Measurements from ENCODE around the gene ELFN1.

ELFN1 gene

DNA sequence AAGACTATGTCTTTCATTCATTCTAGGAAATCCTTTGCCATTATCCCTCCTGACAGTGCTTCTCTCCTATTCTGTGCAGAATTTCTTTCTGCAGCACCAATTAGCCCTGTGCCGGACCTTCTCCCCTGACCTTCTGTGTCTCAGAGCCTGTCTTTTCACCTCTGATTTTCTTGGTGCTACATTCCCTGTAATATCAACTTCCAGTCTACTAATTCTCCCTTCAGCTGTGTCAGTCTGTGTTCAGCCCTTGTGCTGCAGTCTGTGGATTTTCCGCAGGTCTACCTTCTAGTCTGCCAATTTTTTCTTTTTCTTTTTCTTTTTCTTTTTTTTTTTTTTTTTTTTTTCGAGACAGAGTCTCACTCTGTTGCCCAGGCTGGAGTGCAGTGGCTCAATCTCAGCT lies 115.8 kb downstream of the ELFN1 start:
- Histone ChIP-seq H3K27ac (ENCODE audit: low read depth in 2 of 2, low read length in 2 of 2) (no peak overlapping the region), H3K4me3 (ENCODE audit: low read length in 2 of 2) (no peak overlapping the region), H3K9me3 (ENCODE audit: control insufficient read depth in 2 of 2, low read length in 2 of 2) (peaks cover 0 to 3% of the 10 kb centered on the region in 2 donors), H3K27me3 (ENCODE audit: control insufficient read depth in 2 of 2, insufficient read depth in 2 of 2, low read length in 2 of 2) (no peaks in the 10 kb centered on the region), H3K9ac (ENCODE audit: low read depth in 1 of 2, low read length in 2 of 2) (no peak overlapping the region), H3K36me3 (ENCODE audit: control insufficient read depth in 2 of 2, insufficient read depth in 2 of 2, low read length in 2 of 2) (no peaks in the 10 kb centered on the region), H3K4me1 (ENCODE audit: control insufficient read depth in 2 of 2, insufficient read depth in 2 of 2, low read length in 2 of 2) (no peaks in the 10 kb centered on the region)

DNA sequence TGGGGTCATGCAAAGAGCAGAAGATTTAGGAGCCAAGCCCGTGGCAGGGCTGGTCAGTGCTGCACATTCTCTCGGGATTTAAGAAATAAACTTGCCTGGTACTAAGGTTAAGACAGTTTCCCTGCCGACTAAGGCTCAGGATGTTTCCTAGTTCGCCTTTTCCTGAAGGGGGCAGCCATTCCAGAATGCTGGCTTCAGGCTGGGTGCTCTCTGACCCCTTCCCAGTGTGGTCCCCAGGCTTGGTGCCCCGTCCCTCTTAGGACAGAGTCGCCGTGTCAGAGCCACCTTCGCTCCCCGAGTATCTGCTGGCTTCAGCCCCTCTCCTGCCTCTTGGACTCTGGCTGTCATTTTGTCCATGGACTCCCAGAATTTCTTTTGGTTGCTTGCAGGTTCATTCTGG lies 117.2 kb downstream of the ELFN1 start:
- H3K4me1 ChIP-seq (ENCODE audit: control insufficient read depth in 2 of 2, insufficient read depth in 2 of 2, low read length in 2 of 2): no peaks in the 10 kb centered on the region
- no peaks in the 10 kb centered on the region for H3K36me3 ChIP-seq (ENCODE audit: control insufficient read depth in 2 of 2, insufficient read depth in 2 of 2, low read length in 2 of 2)
- no peaks in the 10 kb centered on the region for H3K27me3 ChIP-seq (ENCODE audit: control insufficient read depth in 2 of 2, insufficient read depth in 2 of 2, low read length in 2 of 2)
- no peak overlapping the region for H3K4me3 ChIP-seq (ENCODE audit: low read length in 2 of 2)
- H3K9ac ChIP-seq (ENCODE audit: low read depth in 1 of 2, low read length in 2 of 2): no peak overlapping the region
- no peak overlapping the region for H3K27ac ChIP-seq (ENCODE audit: low read depth in 2 of 2, low read length in 2 of 2)
- peaks cover 0 to 3% of the 10 kb centered on the region in 2 donors for H3K9me3 ChIP-seq (ENCODE audit: control insufficient read depth in 2 of 2, low read length in 2 of 2)

DNA sequence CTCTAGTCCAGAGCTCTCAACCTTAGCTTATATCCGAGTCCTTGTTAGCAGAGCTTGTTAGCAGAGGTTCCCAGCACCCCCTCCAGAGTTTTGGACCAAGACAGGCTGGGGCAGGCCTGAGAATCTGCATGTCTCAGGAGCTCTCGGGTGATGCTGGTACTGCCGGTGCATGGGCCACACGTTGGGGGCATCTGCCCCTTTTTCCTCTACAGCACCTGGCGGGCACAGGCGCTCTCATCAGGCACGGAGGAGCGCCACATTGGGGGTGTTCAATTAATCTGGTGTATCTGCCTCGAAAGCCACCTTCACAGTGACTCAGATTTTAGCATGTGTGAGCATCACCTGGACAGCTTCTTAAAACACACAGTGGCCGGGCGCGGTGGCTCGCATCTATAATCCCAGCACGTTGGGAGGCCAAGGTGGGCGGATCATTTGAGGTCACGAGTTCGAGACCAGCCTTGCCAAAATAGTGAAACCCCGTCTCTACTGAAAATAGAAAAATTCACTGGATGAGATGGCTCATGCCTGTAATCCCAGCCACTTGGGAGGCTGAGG lies 117.7 kb downstream of the ELFN1 start:
- H3K4me3 ChIP-seq (ENCODE audit: low read length in 2 of 2): no peak overlapping the region
- H3K9me3 ChIP-seq (ENCODE audit: control insufficient read depth in 2 of 2, low read length in 2 of 2): peaks cover 0 to 3% of the 10 kb centered on the region in 2 donors
- no peak overlapping the region for H3K9ac ChIP-seq (ENCODE audit: low read depth in 1 of 2, low read length in 2 of 2)
- no peaks in the 10 kb centered on the region for H3K36me3 ChIP-seq (ENCODE audit: control insufficient read depth in 2 of 2, insufficient read depth in 2 of 2, low read length in 2 of 2)
- H3K4me1 ChIP-seq (ENCODE audit: control insufficient read depth in 2 of 2, insufficient read depth in 2 of 2, low read length in 2 of 2): no peaks in the 10 kb centered on the region
- H3K27me3 ChIP-seq (ENCODE audit: control insufficient read depth in 2 of 2, insufficient read depth in 2 of 2, low read length in 2 of 2): no peaks in the 10 kb centered on the region
- no peak overlapping the region for H3K27ac ChIP-seq (ENCODE audit: low read depth in 2 of 2, low read length in 2 of 2)

DNA sequence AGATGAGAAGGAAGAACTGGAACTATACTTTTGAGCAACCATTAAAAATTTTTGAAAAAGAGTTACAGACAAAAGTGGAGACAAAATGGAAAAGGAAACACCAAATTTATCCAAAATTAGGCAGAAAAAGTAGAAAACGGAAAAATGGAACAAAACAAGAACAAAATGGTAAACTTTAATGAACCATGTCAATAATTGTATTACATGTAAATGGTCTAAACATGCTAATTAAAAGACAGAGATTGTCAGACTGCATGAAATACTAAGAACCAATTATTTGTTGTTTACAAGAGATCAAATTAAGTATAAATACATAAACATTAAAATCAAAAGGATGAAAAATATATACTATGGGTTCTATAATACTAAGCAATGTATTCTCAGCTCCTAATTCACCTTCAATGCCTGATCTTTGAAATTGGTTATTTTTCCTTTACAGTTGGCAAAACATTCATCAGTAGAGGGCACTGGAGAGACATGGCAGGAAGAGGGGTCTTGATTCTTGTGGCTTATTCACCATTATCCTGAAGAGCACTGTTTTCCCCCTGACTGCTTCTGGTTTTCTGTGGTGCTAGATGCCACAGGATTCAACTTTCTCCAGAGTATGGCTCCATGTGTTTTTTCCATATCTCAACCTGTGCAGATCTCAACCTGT lies 124.9 kb downstream of the ELFN1 start:
- Histone ChIP-seq H3K4me3 (ENCODE audit: low read length in 2 of 2) (no peak overlapping the region), H3K27ac (ENCODE audit: low read depth in 2 of 2, low read length in 2 of 2) (no peak overlapping the region), H3K4me1 (ENCODE audit: control insufficient read depth in 2 of 2, insufficient read depth in 2 of 2, low read length in 2 of 2) (no peaks in the 10 kb centered on the region), H3K9ac (ENCODE audit: low read depth in 1 of 2, low read length in 2 of 2) (no peak overlapping the region), H3K36me3 (ENCODE audit: control insufficient read depth in 2 of 2, insufficient read depth in 2 of 2, low read length in 2 of 2) (no peaks in the 10 kb centered on the region), H3K9me3 (ENCODE audit: control insufficient read depth in 2 of 2, low read length in 2 of 2) (peaks cover 0 to 11% of the 10 kb centered on the region in 2 donors), H3K27me3 (ENCODE audit: control insufficient read depth in 2 of 2, insufficient read depth in 2 of 2, low read length in 2 of 2) (no peaks in the 10 kb centered on the region)

Data from mucosa of rectum (tissue), 2 donors.